Right cardiac atrium (tissue), 5 donors: ENCODE results near the gene MRTFA. TPM values are rescaled to one million over a fixed set of nuclear protein-coding genes. Genes with fewer than 3 reads are reported as not detected.
"Not testable (repeated sequence)": the region's sequence is repeated elsewhere in the genome, so short reads cannot be mapped to it uniquely, and the experiment has no call there.

Experiments used
- ATAC-seq, 2 donors: fragments of 200-7000 bp; cut with Tn5 transposase; one replicate each; pipeline versions ENCODE4 v1.8.0 to v1.9.1; 2020; ENCODE audit warnings: moderate library complexity in 2 of 2, mild to moderate bottlenecking in 1 of 2
- DNase-seq, 3 donors: peaks; one replicate each; pipeline ENCODE4 v3.0.0-alpha.2; 2020
- H3K27ac ChIP-seq: one replicate; pipeline ENCODE4 v1.5.1; 2013; ENCODE audit warnings: mild to moderate bottlenecking, low read length, control low read depth, moderate library complexity
- H3K27me3 ChIP-seq: one replicate; pipeline ENCODE4 v1.6.1; 2013; ENCODE audit not compliant: control insufficient read depth, insufficient read depth
- H3K4me1 ChIP-seq: one replicate; pipeline ENCODE4 v1.6.1; 2013; ENCODE audit warnings: low read length; ENCODE audit not compliant: control insufficient read depth, insufficient read depth
- H3K4me3 ChIP-seq: one replicate; pipeline ENCODE4 v1.5.1; 2013; ENCODE audit warnings: low read length, control low read depth
- H3K9me3 ChIP-seq: one replicate; pipeline ENCODE4 v1.6.1; 2013; ENCODE audit warnings: low read length; ENCODE audit not compliant: control insufficient read depth
- WGBS: extraction: QIAGEN DNeasy Blood & Tissue Kit; methylation state at CpG from one replicate; pipeline ENCODE4 v1.1.7; 2013; 5-methylcytosine and 5-hydroxymethylcytosine counted together
- intact Hi-C, 4 donors: fragments of 100-400 bp; cut with DNase I; formaldehyde crosslinking; loops; one replicate each; pipeline versions ENCODE4 v1.11.0 to v1.14.0; 2022 to 2023
- polyA plus RNA-seq: library from polyadenylated mRNA; stranded (reverse); fragments of 200-250 nt; gene quantifications from one replicate; pipeline ENCODE4 v1.2.3, GENCODE V29; 2013
- total RNA-seq, 4 donors: library from RNA; stranded (reverse); fragmentation: NEBNext Ultra II Directional; extraction: Animal tissue kit (Norgen Biotek cat#: 25700); gene quantifications; one replicate each; pipeline ENCODE4 v1.2.1, GENCODE V29; 2021
- donor health status: healthy with polysubstance abuse.
- donor health status: DM: no; HTN: yes; CAD: no.
- donor health status: DM: no; HTN: no; CAD: no.
- donor health status: DM: no; HTN: yes; CAD: no; lungs with severe emphysema.
- donor health status: DM: yes; HTN: yes; CAD: no.

MRTFA gene
- total and polyA plus RNA-seq, 5 donors: 22.2 to 40.2 (median 31.6) TPM

DNA sequence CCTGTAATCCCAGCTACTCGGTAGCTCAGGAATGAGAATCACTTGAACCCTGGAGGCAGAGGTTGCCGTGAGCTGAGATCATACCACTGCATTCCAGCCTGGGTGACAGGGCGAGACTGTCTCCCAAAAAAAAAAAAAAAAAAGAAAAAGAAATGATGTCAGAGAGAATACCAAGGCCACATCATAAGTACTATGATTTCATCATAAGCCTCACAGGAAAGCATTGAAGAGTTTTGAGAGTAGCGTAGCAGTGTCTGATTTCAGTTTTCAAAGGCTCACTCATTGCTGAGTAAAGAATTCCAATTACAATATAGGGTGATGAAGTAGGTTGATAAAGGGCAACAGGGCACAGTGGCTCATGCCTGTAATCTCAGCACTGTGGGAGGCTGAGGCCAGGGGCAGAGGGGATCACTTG lies 88.8 kb downstream of the MRTFA start:
- no peak overlapping the region for H3K27ac ChIP-seq
- intact Hi-C loops: no loop called here
- 89% methylated on average over 4 of the region's 4 CpGs for WGBS
- H3K4me3 ChIP-seq: no peak overlapping the region
- no peaks in the 10 kb centered on the region for H3K27me3 ChIP-seq
- DNase-seq (no peak), ATAC-seq (no peak)
- H3K9me3 ChIP-seq: no peaks in the 10 kb centered on the region
- no peaks in the 10 kb centered on the region for H3K4me1 ChIP-seq

DNA sequence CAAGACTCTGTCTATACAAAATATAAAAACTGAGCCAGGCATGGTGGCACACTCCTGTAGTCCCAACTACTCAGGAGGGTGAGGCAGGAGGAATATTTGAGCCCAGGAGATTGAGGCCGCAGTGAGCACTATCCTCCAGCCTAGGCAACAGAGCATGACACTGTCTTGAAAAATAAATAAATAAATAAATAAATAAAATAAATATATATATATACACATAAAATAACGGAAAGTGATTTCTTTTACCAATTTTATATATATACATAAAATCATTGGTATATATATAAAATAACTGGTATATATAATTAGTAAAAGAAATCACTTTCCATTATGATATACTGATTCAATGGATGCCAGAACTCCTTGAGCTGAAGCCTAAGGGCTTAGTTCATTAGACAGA lies 91.8 kb downstream of the MRTFA start:
- H3K27me3 ChIP-seq: no peaks in the 10 kb centered on the region
- WGBS: 98% methylated on average over 2 of the region's 2 CpGs
- ATAC-seq (no peak), DNase-seq (no peak)
- H3K4me3 ChIP-seq: no peak overlapping the region
- H3K9me3 ChIP-seq: no peaks in the 10 kb centered on the region
- H3K4me1 ChIP-seq: peaks cover 2% of the 10 kb centered on the region
- intact Hi-C loops: no loop called here
- H3K27ac ChIP-seq: no peak overlapping the region

DNA sequence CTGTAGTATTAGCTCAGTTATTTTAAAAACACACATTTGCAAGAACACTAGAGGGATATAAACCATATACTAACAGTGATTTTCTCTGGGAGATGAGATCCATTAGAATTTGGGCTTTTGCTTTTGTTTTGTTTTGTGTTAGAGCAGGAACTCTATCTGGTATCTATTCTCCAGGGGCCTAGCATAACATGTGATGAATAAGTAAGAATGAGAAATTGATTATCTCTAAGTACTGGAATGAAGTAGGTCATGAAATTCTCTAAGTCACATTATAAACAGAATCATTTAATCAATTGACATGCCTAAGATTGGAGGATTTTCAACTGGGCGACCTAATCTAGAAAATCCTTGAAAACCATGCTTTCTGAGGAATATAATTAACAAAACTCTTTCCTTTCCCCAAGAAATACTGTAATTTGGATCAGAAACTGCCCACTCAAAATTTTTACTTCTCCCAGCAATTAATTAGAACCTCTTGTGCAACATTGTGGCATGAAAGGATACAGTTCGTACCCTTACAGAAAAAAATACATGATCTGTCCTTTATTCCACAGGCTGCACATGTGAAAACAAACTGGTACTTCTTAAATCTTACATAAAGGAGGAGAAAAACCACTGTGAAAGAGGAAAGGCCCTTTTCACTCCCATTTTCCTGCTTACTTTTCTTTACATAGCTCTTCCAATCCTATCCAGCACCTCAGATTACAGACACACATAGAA lies 93.5 kb downstream of the MRTFA start:
- no peak overlapping the region for H3K27ac ChIP-seq
- ATAC-seq: no peak
- intact Hi-C loops: no loop called here
- no peaks in the 10 kb centered on the region for H3K27me3 ChIP-seq
- 63% methylated on average over 2 of the region's 2 CpGs for WGBS
- no peak for DNase-seq
- H3K9me3 ChIP-seq: no peaks in the 10 kb centered on the region
- H3K4me3 ChIP-seq: no peak overlapping the region
- H3K4me1 ChIP-seq: peaks cover 2% of the 10 kb centered on the region

DNA sequence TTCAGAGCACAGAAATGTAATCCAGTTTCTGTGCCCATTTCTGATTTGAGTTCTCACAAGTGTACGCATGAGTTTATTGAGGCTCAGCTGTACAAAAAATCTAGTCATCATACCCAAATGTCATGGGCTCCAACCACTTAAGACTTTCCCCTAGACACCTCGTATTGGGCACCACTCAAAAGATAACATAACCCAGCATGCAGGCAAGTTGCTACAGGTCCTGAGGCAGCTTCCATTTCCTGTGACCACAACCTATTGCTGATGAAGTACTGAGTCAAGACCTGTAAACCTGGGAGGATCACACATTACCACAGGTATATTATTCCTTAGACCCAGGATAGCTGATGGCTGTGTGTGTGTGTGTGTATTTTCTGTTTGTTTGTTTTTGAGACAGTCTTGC lies 95.2 kb downstream of the MRTFA start:
- H3K4me3 ChIP-seq: no peak overlapping the region
- no peak overlapping the region for H3K27ac ChIP-seq
- DNase-seq: no peak
- no peak for ATAC-seq
- H3K27me3 ChIP-seq: no peaks in the 10 kb centered on the region
- H3K4me1 ChIP-seq: peaks cover 2% of the 10 kb centered on the region
- WGBS: 59% methylated on average over 2 of the region's 2 CpGs
- intact Hi-C loops: no loop called here
- H3K9me3 ChIP-seq: no peaks in the 10 kb centered on the region

DNA sequence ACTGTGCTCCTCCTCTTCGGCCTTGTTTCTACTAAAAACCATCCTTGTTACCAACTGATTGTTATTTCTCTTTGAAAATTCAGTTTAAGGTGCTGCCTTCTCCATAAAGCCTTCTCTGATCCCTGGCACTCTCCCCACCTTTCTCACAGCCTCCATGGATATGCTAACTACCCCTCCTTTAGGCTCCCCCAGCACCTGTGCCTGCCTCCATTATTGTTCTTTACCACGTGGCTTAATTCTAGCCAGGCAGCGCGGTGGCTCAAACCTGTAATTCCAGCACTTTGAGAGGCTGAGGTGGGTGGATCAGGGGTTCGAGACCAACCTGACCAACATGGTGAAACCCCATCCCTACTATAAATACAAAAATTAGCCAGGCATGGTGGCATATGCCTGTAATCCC lies 96.3 kb downstream of the MRTFA start:
- Histone ChIP-seq H3K27ac (no peak overlapping the region), H3K27me3 (no peaks in the 10 kb centered on the region), H3K4me3 (no peak overlapping the region), H3K4me1 (peaks cover 2% of the 10 kb centered on the region), H3K9me3 (no peaks in the 10 kb centered on the region)
- no peak for DNase-seq
- intact Hi-C loops: no loop called here
- no peak for ATAC-seq
- 96% methylated on average over 5 of the region's 5 CpGs for WGBS

DNA sequence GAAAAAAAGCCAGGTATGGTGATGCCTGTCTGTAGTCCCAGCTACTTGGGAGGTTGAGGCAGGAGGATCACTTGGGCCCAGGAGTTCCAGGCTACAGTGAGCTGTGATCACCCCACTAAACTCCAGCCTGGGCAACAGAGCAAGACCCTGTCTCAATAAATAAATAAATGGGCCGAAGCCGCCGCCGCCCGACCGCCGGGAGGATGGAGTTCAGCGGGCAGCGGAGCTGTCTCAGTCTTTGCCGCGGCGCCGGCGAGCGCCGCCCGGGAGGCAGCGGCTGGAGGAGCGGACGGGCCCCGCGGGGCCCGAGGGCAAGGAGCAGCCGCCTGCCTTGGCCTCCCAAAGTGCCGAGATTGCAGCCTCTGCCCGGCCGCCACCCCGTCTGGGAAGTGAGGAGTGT lies 100.4 kb downstream of the MRTFA start:
- intact Hi-C loops, DNase-seq, H3K9me3 ChIP-seq, H3K27ac ChIP-seq, ATAC-seq, H3K27me3 ChIP-seq, H3K4me1 ChIP-seq, H3K4me3 ChIP-seq: not testable (repeated sequence)
- 88% methylated on average over 23 of the region's 28 CpGs for WGBS

DNA sequence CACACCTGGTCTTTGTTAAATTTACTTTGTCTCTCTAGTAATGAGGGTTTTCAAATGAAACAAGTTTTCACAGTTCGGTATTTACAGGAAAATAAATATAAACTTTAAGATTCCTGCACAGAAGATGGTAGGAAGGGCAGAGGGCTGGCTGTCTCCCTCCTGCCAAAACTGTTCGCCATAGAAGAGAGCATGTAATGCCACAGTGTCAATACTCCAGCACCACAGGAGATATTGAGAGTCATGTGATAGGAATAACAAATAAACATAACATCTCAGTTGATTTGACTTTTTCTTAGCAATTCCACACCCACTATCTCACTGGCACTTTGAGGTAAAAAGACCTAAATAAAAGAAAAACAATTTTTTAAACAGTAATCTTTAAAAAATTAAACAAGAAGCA lies 100.9 kb downstream of the MRTFA start:
- DNase-seq (no peak), ATAC-seq (no peak)
- Histone ChIP-seq H3K4me3 (no peak overlapping the region), H3K4me1 (peaks cover 4% of the 10 kb centered on the region), H3K27me3 (no peaks in the 10 kb centered on the region), H3K27ac (no peak overlapping the region), H3K9me3 (no peaks in the 10 kb centered on the region)
- intact Hi-C loops: no loop called here
- WGBS: 90% methylated on average over 2 of the region's 2 CpGs

DNA sequence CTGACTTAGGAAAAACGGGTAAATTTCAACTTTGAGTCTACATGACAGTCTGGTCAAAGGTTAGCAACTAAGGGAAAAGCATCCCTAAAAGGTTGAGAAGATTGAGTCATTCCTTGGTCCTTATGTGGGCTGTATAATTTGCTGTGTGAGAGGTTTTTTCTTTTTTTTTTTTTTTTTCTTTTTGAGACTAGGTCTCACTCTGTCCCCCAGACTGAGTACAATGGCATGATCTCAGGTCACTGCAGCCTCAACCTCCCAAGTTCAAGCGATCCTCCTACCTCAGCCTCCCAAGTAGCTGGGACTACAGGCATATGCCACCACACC lies 101.4 kb downstream of the MRTFA start:
- H3K9me3 ChIP-seq: no peaks in the 10 kb centered on the region
- ATAC-seq: no peak
- 69% methylated on average over 2 of the region's 2 CpGs for WGBS
- no peak for DNase-seq
- no peak overlapping the region for H3K27ac ChIP-seq
- peaks cover 4% of the 10 kb centered on the region for H3K4me1 ChIP-seq
- H3K4me3 ChIP-seq: no peak overlapping the region
- intact Hi-C loops: no loop called here
- no peaks in the 10 kb centered on the region for H3K27me3 ChIP-seq

DNA sequence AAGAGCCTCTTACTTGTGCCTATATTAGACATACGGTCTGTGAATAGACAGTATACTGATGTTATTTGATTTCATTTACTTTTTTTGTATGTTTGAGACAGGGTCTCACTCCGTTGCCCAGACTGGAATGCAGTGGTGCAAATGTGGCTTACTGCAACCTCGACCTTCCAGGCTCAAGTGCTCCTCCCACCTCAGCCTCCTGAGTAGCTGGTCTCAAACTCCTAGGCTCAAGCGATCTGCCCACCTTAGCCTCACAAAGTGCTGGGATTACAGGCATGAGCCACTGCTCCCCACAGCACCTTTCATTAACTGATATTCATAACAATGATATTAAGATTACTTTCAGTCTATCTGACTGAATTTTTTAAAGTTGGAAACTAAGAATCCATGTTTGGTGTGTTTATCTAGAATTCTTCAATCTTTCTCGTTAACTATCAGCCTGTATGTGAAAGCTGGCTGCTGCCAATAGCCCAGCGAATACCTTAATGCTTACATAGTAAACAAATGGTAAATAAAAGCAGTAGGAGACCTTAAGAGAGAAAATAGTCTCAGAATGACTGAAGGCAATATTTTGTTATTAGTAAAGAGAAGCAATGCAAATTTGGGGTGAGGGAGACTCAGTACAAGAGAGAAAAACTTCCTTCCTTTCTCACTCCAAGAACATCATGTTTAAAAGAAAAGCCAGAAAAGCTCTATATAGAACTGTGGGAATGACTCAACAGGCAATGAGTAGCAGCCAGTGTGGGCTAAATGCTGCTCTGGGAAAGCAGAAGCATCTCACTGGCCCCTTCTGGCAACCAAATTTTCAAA lies 101.9 kb downstream of the MRTFA start:
- Histone ChIP-seq H3K27me3 (no peaks in the 10 kb centered on the region), H3K4me1 (peaks cover 2% of the 10 kb centered on the region), H3K9me3 (no peaks in the 10 kb centered on the region), H3K27ac (no peak overlapping the region), H3K4me3 (no peak overlapping the region)
- 48% methylated on average over 6 of the region's 6 CpGs for WGBS
- intact Hi-C loops: no loop called here
- DNase-seq (no peak), ATAC-seq (peak; percentile 68 to 72)

DNA sequence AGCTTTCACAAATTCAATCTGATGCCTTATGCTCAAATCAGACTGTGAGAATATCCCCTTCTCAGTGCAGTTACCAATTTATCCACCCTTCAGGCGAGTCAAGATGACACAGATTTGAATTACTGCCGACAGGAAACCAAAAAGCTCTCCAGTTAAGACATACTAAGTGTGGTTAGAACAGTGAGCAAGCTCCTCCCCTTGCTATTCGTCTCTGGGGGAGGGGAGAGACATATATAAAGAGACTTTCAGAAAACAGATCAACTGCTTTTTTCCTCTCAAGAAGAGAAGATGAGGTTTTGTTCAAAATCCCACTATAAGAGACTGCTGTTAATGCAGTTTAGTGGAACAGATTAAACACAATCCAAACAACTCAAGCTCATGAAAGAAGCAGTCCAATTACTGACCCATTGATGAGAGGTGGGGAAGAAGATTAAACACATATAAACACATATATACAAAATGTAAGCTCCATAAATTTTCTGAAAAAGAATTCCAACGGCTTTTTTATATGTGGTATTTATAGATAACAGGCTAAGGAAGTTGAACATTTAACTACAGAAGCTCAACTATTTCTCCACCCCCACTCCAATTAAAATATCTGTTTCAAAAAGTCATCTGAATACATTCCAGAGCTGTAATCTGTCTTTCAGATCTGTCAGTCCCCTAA lies 102.7 kb downstream of the MRTFA start:
- WGBS: 7% methylated on average over 4 of the region's 4 CpGs
- Histone ChIP-seq H3K4me3 (peak overlapping the region; percentile 62), H3K9me3 (no peaks in the 10 kb centered on the region), H3K27ac (no peak overlapping the region), H3K4me1 (peaks cover 2% of the 10 kb centered on the region), H3K27me3 (no peaks in the 10 kb centered on the region)
- ATAC-seq: peak; percentile 69 to 71
- intact Hi-C loops: no loop called here
- no peak for DNase-seq
